ENCODE results near the gene CCDC102A. TPM values are rescaled to one million over a fixed set of nuclear protein-coding genes. Genes with fewer than 3 reads are reported as not detected.

Gene CCDC102A
- total RNA-seq, 4 donors from 2014 or later: 17.4 to 30.4 (median 24.5) TPM

- TF ChIP-seq, protein P1, sequence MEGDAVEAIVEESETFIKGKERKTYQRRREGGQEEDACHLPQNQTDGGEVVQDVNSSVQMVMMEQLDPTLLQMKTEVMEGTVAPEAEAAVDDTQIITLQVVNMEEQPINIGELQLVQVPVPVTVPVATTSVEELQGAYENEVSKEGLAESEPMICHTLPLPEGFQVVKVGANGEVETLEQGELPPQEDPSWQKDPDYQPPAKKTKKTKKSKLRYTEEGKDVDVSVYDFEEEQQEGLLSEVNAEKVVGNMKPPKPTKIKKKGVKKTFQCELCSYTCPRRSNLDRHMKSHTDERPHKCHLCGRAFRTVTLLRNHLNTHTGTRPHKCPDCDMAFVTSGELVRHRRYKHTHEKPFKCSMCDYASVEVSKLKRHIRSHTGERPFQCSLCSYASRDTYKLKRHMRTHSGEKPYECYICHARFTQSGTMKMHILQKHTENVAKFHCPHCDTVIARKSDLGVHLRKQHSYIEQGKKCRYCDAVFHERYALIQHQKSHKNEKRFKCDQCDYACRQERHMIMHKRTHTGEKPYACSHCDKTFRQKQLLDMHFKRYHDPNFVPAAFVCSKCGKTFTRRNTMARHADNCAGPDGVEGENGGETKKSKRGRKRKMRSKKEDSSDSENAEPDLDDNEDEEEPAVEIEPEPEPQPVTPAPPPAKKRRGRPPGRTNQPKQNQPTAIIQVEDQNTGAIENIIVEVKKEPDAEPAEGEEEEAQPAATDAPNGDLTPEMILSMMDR (IDR thresholded peaks at IDR 0.05): no peak
- TF ChIP-seq EP300 (IDR thresholded peaks at IDR 0.05) (no peak), POLR2A (IDR thresholded peaks at IDR 0.05) (no peak)
- no peak overlapping the region for H3K27ac ChIP-seq
- no peak overlapping the region for H3K4me3 ChIP-seq
- H3K36me3 ChIP-seq: peaks cover 0 to 29% (median 0%) of the 10 kb centered on the region in 3 donors
- DNase-seq (ENCODE audit: low spot score in 2 of 2): no peak
- WGBS, 2 donors: 65 to 69% methylated on average over 12 of the region's 12 CpGs
- no peaks in the 10 kb centered on the region for H3K4me1 ChIP-seq
- H3K27me3 ChIP-seq: peaks cover 0 to 6% of the 10 kb centered on the region in 2 donors
- no peaks in the 10 kb centered on the region for H3K9me3 ChIP-seq
Measured at GRCh38 chr16:57509231-57509923, 27.0 kb downstream of the CCDC102A start.

DNA sequence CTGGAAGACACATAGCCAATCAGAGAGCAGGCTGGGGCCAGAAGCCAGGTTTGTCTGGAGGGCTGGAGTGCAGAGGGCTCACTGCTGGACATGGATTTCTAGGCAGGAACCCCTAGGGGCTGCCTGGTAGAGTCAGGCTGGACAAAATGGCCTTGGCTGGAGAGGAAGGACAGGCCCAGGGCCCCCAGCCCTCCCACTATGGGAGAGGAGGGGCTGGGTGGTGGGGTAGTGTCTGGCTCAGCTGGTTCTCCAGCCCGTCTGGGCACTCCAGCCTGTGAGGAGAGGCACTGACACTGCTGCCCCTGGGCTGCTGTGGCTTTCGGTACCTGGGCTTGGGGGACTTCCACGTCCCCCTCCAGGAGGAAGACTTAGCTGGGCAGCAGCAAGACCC, 28.3 kb downstream of the CCDC102A start:
- Histone ChIP-seq H3K9me3 (no peaks in the 10 kb centered on the region), H3K27ac (no peak overlapping the region), H3K4me3 (no peak overlapping the region), H3K27me3 (peaks cover 0 to 6% of the 10 kb centered on the region in 2 donors), H3K36me3 (peaks cover 0 to 16% (median 0%) of the 10 kb centered on the region in 3 donors), H3K4me1 (no peaks in the 10 kb centered on the region)
- TF ChIP-seq, protein P1 (IDR thresholded peaks at IDR 0.05): no peak
- no peak for TF ChIP-seq EP300 (IDR thresholded peaks at IDR 0.05)
- no peak for TF ChIP-seq POLR2A (IDR thresholded peaks at IDR 0.05)
- WGBS, 2 donors: 20 to 79% methylated on average over 1 to 3 of the region's 3 CpGs
- no peak for DNase-seq (ENCODE audit: low spot score in 2 of 2)

DNA sequence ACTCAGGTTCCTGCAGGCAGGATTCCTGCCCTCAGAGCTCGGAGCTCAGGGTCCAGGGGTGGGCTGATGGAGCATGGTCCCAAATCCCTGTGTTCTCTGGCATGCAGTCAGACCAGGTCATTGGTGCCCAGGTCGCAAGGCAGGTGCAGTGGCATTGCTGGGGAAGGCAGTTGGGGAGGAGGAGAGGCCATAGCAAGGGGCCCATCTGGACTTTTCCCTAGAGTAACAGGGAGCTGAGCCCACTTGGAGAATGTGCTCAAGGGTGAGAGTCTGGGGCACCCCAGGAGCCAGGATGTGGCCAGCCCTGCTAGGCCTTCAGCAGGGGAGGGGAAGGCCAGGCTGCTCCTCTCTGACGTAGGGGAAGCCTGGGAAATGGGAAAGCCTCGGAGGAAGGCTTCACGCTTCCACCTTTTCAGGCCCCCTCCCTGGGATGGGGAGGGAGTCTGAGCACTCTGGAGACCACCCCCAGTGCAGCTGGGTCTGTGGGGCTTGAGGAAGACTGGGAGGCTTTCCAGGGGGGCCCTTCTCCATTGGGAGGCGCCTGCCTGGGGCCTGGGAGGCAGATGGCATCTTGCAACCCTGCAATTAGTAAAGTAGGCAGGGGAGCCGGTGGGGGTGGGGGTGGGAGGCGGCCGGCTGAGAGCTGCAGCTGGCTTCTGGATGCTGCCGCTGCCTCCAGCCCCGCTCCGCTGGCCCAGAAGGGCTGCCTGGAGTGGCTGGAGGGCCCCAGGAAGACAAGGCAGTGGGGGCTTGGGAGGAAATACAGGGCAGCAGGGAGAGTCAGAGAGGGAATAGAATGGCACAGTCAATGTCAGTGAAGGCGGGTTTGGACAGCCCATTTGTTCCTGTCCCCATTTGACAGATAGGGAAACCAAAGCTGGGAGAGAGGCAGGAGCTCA, 29.0 kb downstream of the CCDC102A start:
- TF ChIP-seq POLR2A (IDR thresholded peaks at IDR 0.05) (no peak), EP300 (IDR thresholded peaks at IDR 0.05) (no peak)
- TF ChIP-seq, protein P1 (IDR thresholded peaks at IDR 0.05): no peak
- H3K9me3 ChIP-seq: no peaks in the 10 kb centered on the region
- peaks cover 0 to 6% of the 10 kb centered on the region in 2 donors for H3K27me3 ChIP-seq
- H3K4me1 ChIP-seq: no peaks in the 10 kb centered on the region
- no peak overlapping the region for H3K27ac ChIP-seq
- no peak for DNase-seq (ENCODE audit: low spot score in 2 of 2)
- no peak overlapping the region for H3K4me3 ChIP-seq
- 53 to 58% methylated on average over 12 to 13 of the region's 13 CpGs for WGBS, 2 donors
- H3K36me3 ChIP-seq: peaks cover 0 to 10% (median 0%) of the 10 kb centered on the region in 3 donors

- Histone ChIP-seq H3K9me3 (no peaks in the 10 kb centered on the region), H3K27me3 (peaks cover 0 to 6% of the 10 kb centered on the region in 2 donors), H3K36me3 (no peaks in the 10 kb centered on the region), H3K27ac (no peak overlapping the region), H3K4me3 (no peak overlapping the region), H3K4me1 (no peaks in the 10 kb centered on the region)
- no peak for DNase-seq (ENCODE audit: low spot score in 2 of 2)
- TF ChIP-seq EP300 (IDR thresholded peaks at IDR 0.05) (no peak), POLR2A (IDR thresholded peaks at IDR 0.05) (no peak)
- TF ChIP-seq, protein P1 (IDR thresholded peaks at IDR 0.05): no peak
- 75% methylated on average over 6 of the region's 6 CpGs for WGBS, 2 donors
Measured at GRCh38 chr16:57505169-57505568, 31.2 kb downstream of the CCDC102A start.

DNA sequence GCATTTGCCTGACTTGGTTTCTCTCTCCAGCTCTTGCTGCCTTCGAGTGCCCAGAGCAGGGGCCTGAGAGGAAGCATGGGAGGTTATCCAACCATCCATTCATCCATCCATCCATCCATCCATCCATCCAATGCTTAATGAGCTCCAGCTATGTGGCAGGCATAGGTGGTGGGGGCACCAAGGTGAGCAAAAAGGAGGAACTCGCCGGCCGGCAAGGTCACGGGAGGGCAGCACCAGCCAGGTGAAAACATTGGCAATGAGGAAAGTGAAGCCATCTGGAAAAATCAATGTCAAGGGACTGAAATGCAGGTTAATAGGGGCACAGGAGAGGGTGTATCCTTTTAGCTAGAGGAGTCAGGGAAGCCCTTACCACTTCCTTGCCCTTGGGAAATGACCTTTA, 31.9 kb downstream of the CCDC102A start:
- WGBS, 2 donors: 75 to 89% methylated on average over 5 of the region's 5 CpGs
- H3K27ac ChIP-seq: no peak overlapping the region
- no peaks in the 10 kb centered on the region for H3K36me3 ChIP-seq
- TF ChIP-seq, protein P1 (IDR thresholded peaks at IDR 0.05): no peak
- TF ChIP-seq POLR2A (IDR thresholded peaks at IDR 0.05) (no peak), EP300 (IDR thresholded peaks at IDR 0.05) (no peak)
- no peak overlapping the region for H3K4me3 ChIP-seq
- peaks cover 0 to 6% of the 10 kb centered on the region in 2 donors for H3K27me3 ChIP-seq
- H3K4me1 ChIP-seq: no peaks in the 10 kb centered on the region
- no peak for DNase-seq (ENCODE audit: low spot score in 2 of 2)
- H3K9me3 ChIP-seq: no peaks in the 10 kb centered on the region

Measured in tibial nerve (tissue), 4 donors.